GM23338 (cell line): ENCODE measurements around the gene EMC6. TPM values are rescaled to one million over a fixed set of nuclear protein-coding genes. Genes with fewer than 3 reads are reported as not detected.

Experiments
- ATAC-seq: fragments of 200-7000 bp; cut with Tn5 transposase; 3 replicates; pipeline ENCODE4 v1.9.1; 2020
- DNase-seq: peaks from one replicate; pipeline ENCODE4 v3.0.0-alpha.2; 2015; ENCODE audit warnings: low spot score
- H2AFZ ChIP-seq: fragments of 200-600 bp; sonication (generic); 2 replicates; pipeline ENCODE4 v1.8.0; 2016; ENCODE audit warnings: antibody characterized with exemption, mild to moderate bottlenecking, moderate library complexity
- H3F3A ChIP-seq: fragments of 200-600 bp; sonication (generic); replicated peaks from 2 replicates; pipeline ENCODE4 v1.8.0; 2017; ENCODE audit warnings: antibody characterized with exemption, mixed run types, low read depth
- H3K27ac ChIP-seq: fragments of 200-600 bp; sonication (generic); 2 replicates; pipeline ENCODE4 v1.6.1; 2016; ENCODE audit warnings: low read depth
- H3K27me3 ChIP-seq: fragments of 200-600 bp; sonication (generic); 2 replicates; pipeline ENCODE4 v1.8.0; 2016; ENCODE audit warnings: mild to moderate bottlenecking, mixed run types, moderate library complexity; ENCODE audit not compliant: insufficient read depth
- H3K36me3 ChIP-seq: fragments of 200-600 bp; sonication (generic); 2 replicates; pipeline ENCODE4 v1.8.0; 2016; ENCODE audit warnings: mild to moderate bottlenecking; ENCODE audit not compliant: insufficient read depth
- H3K4me1 ChIP-seq: fragments of 200-600 bp; sonication (generic); 2 replicates; pipeline ENCODE4 v1.8.0; 2016; ENCODE audit warnings: mild to moderate bottlenecking, moderate library complexity; ENCODE audit not compliant: insufficient read depth
- H3K4me2 ChIP-seq: fragments of 200-600 bp; sonication (generic); 2 replicates; pipeline ENCODE4 v1.7.1; 2017; ENCODE audit warnings: mixed run types
- H3K4me3 ChIP-seq: fragments of 200-600 bp; sonication (generic); 2 replicates; pipeline ENCODE4 v1.6.1; 2016; ENCODE audit warnings: mixed run types
- H3K79me2 ChIP-seq: fragments of 200-600 bp; sonication (generic); replicated peaks from 2 replicates; pipeline ENCODE4 v1.8.0; 2017; ENCODE audit warnings: mild to moderate bottlenecking; ENCODE audit not compliant: insufficient read depth
- H3K9me2 ChIP-seq: fragments of 200-600 bp; sonication (generic); 2 replicates; pipeline ENCODE4 v1.8.0; 2017; ENCODE audit not compliant: insufficient read depth
- H4K20me1 ChIP-seq: fragments of 200-600 bp; sonication (generic); replicated peaks from 2 replicates; pipeline ENCODE4 v1.8.0; 2017; ENCODE audit warnings: mild to moderate bottlenecking; ENCODE audit not compliant: insufficient read depth
- H3K27ac Mint-ChIP-seq: 2 replicates; pipeline ENCODE4 v1.8.0; 2020; ENCODE audit warnings: inconsistent platforms, mild to moderate bottlenecking, moderate library complexity, mixed read lengths
- H3K27me3 Mint-ChIP-seq: 3 replicates; pipeline ENCODE4 v1.8.0; 2022; ENCODE audit warnings: low read depth, mild to moderate bottlenecking, moderate library complexity, mixed read lengths, inconsistent platforms; ENCODE audit not compliant: insufficient read depth, poor library complexity
- H3K36me3 Mint-ChIP-seq: 3 replicates; pipeline ENCODE4 v1.8.0; 2021; ENCODE audit warnings: low read depth, mild to moderate bottlenecking, inconsistent platforms, moderate library complexity, mixed read lengths
- H3K4me1 Mint-ChIP-seq: 3 replicates; pipeline ENCODE4 v1.8.0; 2020; ENCODE audit warnings: mild to moderate bottlenecking, inconsistent platforms, mixed read lengths
- H3K4me3 Mint-ChIP-seq: 3 replicates; pipeline ENCODE4 v1.8.0; 2021; ENCODE audit warnings: moderate library complexity, mild to moderate bottlenecking, inconsistent platforms, mixed read lengths
- H3K9me3 Mint-ChIP-seq: 3 replicates; pipeline ENCODE4 v1.8.0; 2020; ENCODE audit warnings: moderate library complexity, mild to moderate bottlenecking, inconsistent platforms, mixed read lengths
- CTCF ChIP-seq, 2 experiments: fragments of 200-600 bp in 1 of 2; sonication (generic) in 1 of 2; conservative IDR thresholded peaks; 2 replicates each; pipeline versions ENCODE4 v1.5.1 to v1.6.1; 2016 to 2017; ENCODE audit warnings: antibody characterized with exemption in 2 of 2, low read depth in 2 of 2, mild to moderate bottlenecking in 2 of 2, moderate library complexity in 1 of 2
- EZH2 ChIP-seq: fragments of 200-600 bp; sonication (generic); IDR thresholded peaks from one replicate; pipeline ENCODE4 v1.8.0; 2017; ENCODE audit warnings: antibody characterized with exemption, mild to moderate bottlenecking, low read depth; ENCODE audit not compliant: unreplicated experiment
- EZH2phosphoT487 ChIP-seq: fragments of 200-600 bp; sonication (generic); IDR thresholded peaks from one replicate; pipeline ENCODE4 v1.8.1; 2018; ENCODE audit warnings: antibody characterized with exemption; ENCODE audit not compliant: unreplicated experiment
- JUNB ChIP-seq: IDR thresholded peaks from one replicate; pipeline ENCODE4 v1.6.1; 2016; ENCODE audit warnings: antibody characterized with exemption; ENCODE audit not compliant: unreplicated experiment
- NANOG ChIP-seq: IDR thresholded peaks from 2 replicates; pipeline ENCODE4 v1.6.1; 2016; ENCODE audit warnings: antibody characterized with exemption, borderline replicate concordance
- POLR2AphosphoS5 ChIP-seq: IDR thresholded peaks from 2 replicates; pipeline ENCODE4 v1.6.1; 2016; ENCODE audit warnings: antibody characterized with exemption, low read depth
- STAT1 ChIP-seq: IDR thresholded peaks from one replicate; pipeline ENCODE4 v1.6.1; 2016; ENCODE audit warnings: antibody characterized with exemption; ENCODE audit not compliant: unreplicated experiment
- ZNF114 ChIP-seq: fragments of 250-450 bp; sonication (Bioruptor Pico); IDR thresholded peaks from 2 replicates; pipeline ENCODE4 v1.5.0; 2020; ENCODE audit warnings: mild to moderate bottlenecking, moderate library complexity
- ZNF331 ChIP-seq: fragments of 250-450 bp; sonication (Bioruptor Pico); IDR thresholded peaks from 2 replicates; pipeline ENCODE4 v1.5.0; 2020; ENCODE audit warnings: low read depth, mild to moderate bottlenecking, moderate library complexity
- polyA plus RNA-seq: library from polyadenylated mRNA; unstranded; fragments of >200 nt; fragmentation: Nextera tagmentation; extraction: Ambion mirVana; gene quantifications from 2 replicates; pipeline ENCODE4 v1.2.1, GENCODE V29; 2016
- total RNA-seq: library from RNA; depleted of rRNA; stranded (reverse); fragments of >200 nt; shearing (Covaris generic); gene quantifications from 2 replicates; pipeline ENCODE4 v1.2.3, GENCODE V29; 2014
- TF ChIP-seq, protein P1 (sequence below): IDR thresholded peaks from one replicate; pipeline ENCODE4 v1.6.1; 2018; ENCODE audit warnings: antibody characterized with exemption; ENCODE audit not compliant: unreplicated experiment

The EMC6 gene
- total and polyA plus RNA-seq, 2 experiments from 2014 or later = 48.0 to 230 TPM

DNA sequence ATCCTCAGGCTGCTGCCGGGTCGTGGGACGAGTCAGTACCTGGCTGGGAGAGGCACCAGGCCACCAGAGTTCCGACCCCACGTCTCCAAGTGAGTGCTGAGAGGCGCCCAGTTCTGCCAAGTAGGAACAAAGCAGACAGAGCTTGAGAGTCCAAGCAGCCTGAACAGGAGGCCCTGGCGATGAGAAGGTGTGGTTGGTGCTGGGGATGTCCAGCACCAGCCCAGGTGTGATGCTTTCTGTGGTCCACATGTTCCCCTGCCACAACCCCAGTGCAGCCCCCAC is 11.1 kb upstream of the EMC6 start (continued):
- TF ChIP-seq NANOG = no peak
- TF ChIP-seq, protein P1, sequence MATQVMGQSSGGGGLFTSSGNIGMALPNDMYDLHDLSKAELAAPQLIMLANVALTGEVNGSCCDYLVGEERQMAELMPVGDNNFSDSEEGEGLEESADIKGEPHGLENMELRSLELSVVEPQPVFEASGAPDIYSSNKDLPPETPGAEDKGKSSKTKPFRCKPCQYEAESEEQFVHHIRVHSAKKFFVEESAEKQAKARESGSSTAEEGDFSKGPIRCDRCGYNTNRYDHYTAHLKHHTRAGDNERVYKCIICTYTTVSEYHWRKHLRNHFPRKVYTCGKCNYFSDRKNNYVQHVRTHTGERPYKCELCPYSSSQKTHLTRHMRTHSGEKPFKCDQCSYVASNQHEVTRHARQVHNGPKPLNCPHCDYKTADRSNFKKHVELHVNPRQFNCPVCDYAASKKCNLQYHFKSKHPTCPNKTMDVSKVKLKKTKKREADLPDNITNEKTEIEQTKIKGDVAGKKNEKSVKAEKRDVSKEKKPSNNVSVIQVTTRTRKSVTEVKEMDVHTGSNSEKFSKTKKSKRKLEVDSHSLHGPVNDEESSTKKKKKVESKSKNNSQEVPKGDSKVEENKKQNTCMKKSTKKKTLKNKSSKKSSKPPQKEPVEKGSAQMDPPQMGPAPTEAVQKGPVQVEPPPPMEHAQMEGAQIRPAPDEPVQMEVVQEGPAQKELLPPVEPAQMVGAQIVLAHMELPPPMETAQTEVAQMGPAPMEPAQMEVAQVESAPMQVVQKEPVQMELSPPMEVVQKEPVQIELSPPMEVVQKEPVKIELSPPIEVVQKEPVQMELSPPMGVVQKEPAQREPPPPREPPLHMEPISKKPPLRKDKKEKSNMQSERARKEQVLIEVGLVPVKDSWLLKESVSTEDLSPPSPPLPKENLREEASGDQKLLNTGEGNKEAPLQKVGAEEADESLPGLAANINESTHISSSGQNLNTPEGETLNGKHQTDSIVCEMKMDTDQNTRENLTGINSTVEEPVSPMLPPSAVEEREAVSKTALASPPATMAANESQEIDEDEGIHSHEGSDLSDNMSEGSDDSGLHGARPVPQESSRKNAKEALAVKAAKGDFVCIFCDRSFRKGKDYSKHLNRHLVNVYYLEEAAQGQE = no peak
- no peak for TF ChIP-seq CTCF (conservative IDR thresholded peaks at IDR 0.05; ENCODE audit: low read depth in 2 of 2)
- TF ChIP-seq ZNF114 (CRISPR knock-in tag) = no peak
- no peak for TF ChIP-seq STAT1

DNA sequence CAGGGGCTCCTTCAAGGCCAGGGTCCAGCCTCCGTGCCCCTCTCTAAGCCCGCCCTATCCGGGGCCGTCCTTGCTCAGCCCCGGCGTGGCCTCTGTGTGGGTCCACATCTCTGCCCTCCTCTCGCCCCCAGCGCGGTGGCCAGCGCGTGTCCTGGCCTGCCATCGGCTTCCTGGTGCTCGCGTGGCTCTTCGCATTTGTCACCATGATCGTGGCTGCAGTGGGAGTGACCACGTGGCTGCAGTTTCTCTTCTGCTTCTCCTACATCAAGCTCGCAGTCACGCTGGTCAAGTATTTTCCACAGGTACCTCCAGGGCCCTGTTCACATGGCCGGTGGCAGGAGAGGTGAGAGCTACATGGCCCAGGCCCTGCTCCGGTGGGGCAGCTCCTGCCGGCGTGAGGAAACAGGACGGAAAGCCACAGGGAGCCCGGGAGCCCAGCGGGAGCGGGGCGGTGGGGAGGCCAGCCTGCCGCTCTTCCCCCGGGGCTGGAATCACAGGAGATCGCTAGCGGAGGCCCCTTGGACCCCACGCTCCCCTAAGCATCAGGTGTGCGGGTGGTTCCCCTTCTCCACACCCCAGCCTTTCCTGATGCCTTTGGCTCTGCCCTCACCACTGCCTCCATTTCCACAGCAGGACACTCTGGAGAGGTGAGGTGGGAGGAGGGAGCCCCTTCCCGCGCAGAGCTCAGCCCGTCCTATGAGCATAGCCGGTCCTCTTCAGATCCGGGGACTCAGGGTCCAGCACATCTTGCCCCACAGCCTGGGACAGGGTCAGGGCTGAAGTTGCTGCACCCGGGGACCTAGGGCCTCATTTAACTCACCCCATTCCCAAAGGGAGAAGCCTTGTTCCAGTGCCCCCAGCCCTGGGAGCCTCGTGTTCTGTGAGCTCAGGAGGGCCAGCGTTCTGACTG is 10.5 kb upstream of the EMC6 start:
- Mint-ChIP-seq H3K27ac (no peak overlapping the region; the same call in 1 of the 2 replicates), H3K27me3 (peaks cover 5% of the 10 kb centered on the region), H3K36me3 (peaks cover 3% of the 10 kb centered on the region; the same call in 1 of the 3 replicates), H3K9me3 (no peaks in the 10 kb centered on the region), H3K4me1 (peaks cover 10% of the 10 kb centered on the region; the same call in 2 of the 3 replicates), H3K4me3 (no peak overlapping the region)
- Histone ChIP-seq H3K27ac (no peak overlapping the region), H4K20me1 (no peaks in the 10 kb centered on the region), H3K4me2 (no peak overlapping the region), H3F3A (0 out of 2 replicates have a peak, but pooled peaks cover 4% of the 10 kb centered on the region), H3K4me3 (no peak overlapping the region), H3K4me1 (no peaks in the 10 kb centered on the region), H3K9me2 (no peaks in the 10 kb centered on the region), H2AFZ (no peak overlapping the region), H3K36me3 (0 out of 2 replicates have a peak, but pooled peaks cover 3% of the 10 kb centered on the region), H3K79me2 (no peaks in the 10 kb centered on the region), H3K27me3 (no peaks in the 10 kb centered on the region)
- DNase-seq = no peak
- no peak for ATAC-seq
- TF ChIP-seq EZH2phosphoT487 (no peak), JUNB (no peak), ZNF331 (CRISPR knock-in tag) (no peak), STAT1 (no peak), EZH2 (no peak), NANOG (no peak), POLR2AphosphoS5 (no peak)
